Measurements from ENCODE around the gene EMD. TPM values are rescaled to one million over a fixed set of nuclear protein-coding genes. Genes with fewer than 3 reads are reported as not detected.
A peak's percentile ranks its signal among the peaks of the same experiment; 100 is the strongest.

EMD gene
- total and polyA plus RNA-seq, 12 donors: 7.7 to 95.2 (median 52.6) TPM

- TF ChIP-seq CTCF (IDR thresholded peaks at IDR 0.05) (no peak), POLR2A (IDR thresholded peaks at IDR 0.05) (no peak)
- 60 to 94% (median 77%) methylated on average over 2 to 20 of the region's 20 CpGs for WGBS, 4 donors
- H3K9me3 ChIP-seq (replicated peaks in 1 of 3): no peaks in the 10 kb centered on the region
- peaks cover 6 to 8% of the 10 kb centered on the region in 2 donors for H3K4me1 ChIP-seq (replicated peaks in 1 of 2)
- H3K27ac ChIP-seq: no peak overlapping the region
- no peak overlapping the region for H3K4me3 ChIP-seq
- DNase-seq: no peak
- intact Hi-C loops (cut with DNase I): no loop called here
- H3K27me3 ChIP-seq: no peaks in the 10 kb centered on the region
- H3K36me3 ChIP-seq (replicated peaks in 1 of 2): peaks cover 0 to 77% of the 10 kb centered on the region in 2 donors
Observed at GRCh38 chrX:154365052-154365600, 14.0 kb upstream of the EMD start.

GRCh38 chrX:154365997-154366665 is 13.0 kb upstream of the EMD start:
- Histone ChIP-seq H3K27me3 (no peaks in the 10 kb centered on the region), H3K27ac (peak overlapping the region in 1 of 5 donors; percentile 3), H3K36me3 (replicated peaks in 1 of 2) (peaks cover 0 to 70% of the 10 kb centered on the region in 2 donors), H3K9me3 (replicated peaks in 1 of 3) (no peaks in the 10 kb centered on the region), H3K4me1 (replicated peaks in 1 of 2) (peaks cover 6 to 8% of the 10 kb centered on the region in 2 donors), H3K4me3 (no peak overlapping the region)
- 70 to 93% (median 89%) methylated on average over 2 to 32 of the region's 32 CpGs for WGBS, 4 donors
- TF ChIP-seq CTCF (IDR thresholded peaks at IDR 0.05) (no peak), POLR2A (IDR thresholded peaks at IDR 0.05) (no peak)
- no peak for DNase-seq
- intact Hi-C loops (cut with DNase I): no loop called here

GRCh38 chrX:154366666-154367055 is 12.4 kb upstream of the EMD start:
- Histone ChIP-seq H3K4me3 (no peak overlapping the region), H3K36me3 (replicated peaks in 1 of 2) (peaks cover 0 to 65% of the 10 kb centered on the region in 2 donors), H3K27ac (peak overlapping the region in 1 of 5 donors; percentile 3), H3K4me1 (replicated peaks in 1 of 2) (peaks cover 6 to 8% of the 10 kb centered on the region in 2 donors), H3K9me3 (replicated peaks in 1 of 3) (no peaks in the 10 kb centered on the region), H3K27me3 (no peaks in the 10 kb centered on the region)
- TF ChIP-seq POLR2A (IDR thresholded peaks at IDR 0.05) (no peak), CTCF (IDR thresholded peaks at IDR 0.05) (no peak)
- intact Hi-C loops (cut with DNase I): no loop called here
- no peak for DNase-seq
- 60 to 88% (median 84%) methylated on average over 1 to 11 of the region's 11 CpGs for WGBS, 4 donors

GRCh38 chrX:154367474-154368308 is 11.4 kb upstream of the EMD start:
- 48 to 90% (median 83%) methylated on average over 2 to 31 of the region's 31 CpGs for WGBS, 4 donors

More at GRCh38 chrX:154367474-154368308, 11.4 kb upstream of the EMD start:
- Histone ChIP-seq H3K27me3 (no peaks in the 10 kb centered on the region), H3K4me1 (replicated peaks in 1 of 2) (peaks cover 6 to 8% of the 10 kb centered on the region in 2 donors), H3K27ac (peak overlapping the region in 4 of 5 donors; percentile 81 to 98 (median 90)), H3K36me3 (replicated peaks in 1 of 2) (peaks cover 0 to 54% of the 10 kb centered on the region in 2 donors), H3K9me3 (replicated peaks in 1 of 3) (no peaks in the 10 kb centered on the region), H3K4me3 (peak overlapping the region in 1 of 4 donors; percentile 64)
- intact Hi-C loops (cut with DNase I): no loop called here
- no peak for DNase-seq
- no peak for TF ChIP-seq CTCF (IDR thresholded peaks at IDR 0.05)
- no peak for TF ChIP-seq POLR2A (IDR thresholded peaks at IDR 0.05)
